ENCODE measurements around the gene BHLHA9.

Gene BHLHA9

GRCh38 chr17:1256699-1257098, 13.5 kb upstream of the BHLHA9 start:
- no peak for DNase-seq

GRCh38 chr17:1260086-1260769, 10.0 kb upstream of the BHLHA9 start:
- no peak for DNase-seq

GRCh38 chr17:1260770-1261161, 9.5 kb upstream of the BHLHA9 start:
- no peak for DNase-seq

- no peak for DNase-seq
Observed at GRCh38 chr17:1264196-1264595, 6.0 kb upstream of the BHLHA9 start.

GRCh38 chr17:1267471-1267943, 2.7 kb upstream of the BHLHA9 start:
- peak; percentile 57 for DNase-seq

GRCh38 chr17:1271030-1271423, 783 bp downstream of the BHLHA9 start:
- no peak for DNase-seq

- DNase-seq = no peak
Observed at GRCh38 chr17:1271441-1271840, 1.2 kb downstream of the BHLHA9 start.

- no peak for DNase-seq
Observed at GRCh38 chr17:1272701-1273100, 2.5 kb downstream of the BHLHA9 start.

GRCh38 chr17:1273492-1274244, 3.4 kb downstream of the BHLHA9 start:
- no peak for DNase-seq

GRCh38 chr17:1274245-1274608, 4.0 kb downstream of the BHLHA9 start:
- no peak for DNase-seq

- no peak for DNase-seq
Observed at GRCh38 chr17:1275205-1275961, 5.1 kb downstream of the BHLHA9 start.

GRCh38 chr17:1275962-1276736, 5.9 kb downstream of the BHLHA9 start:
- peak; percentile 52 for DNase-seq

- no peak for DNase-seq
Observed at GRCh38 chr17:1280652-1281051, 10.4 kb downstream of the BHLHA9 start.

GRCh38 chr17:1286379-1287106, 16.3 kb downstream of the BHLHA9 start:
- no peak for DNase-seq

GRCh38 chr17:1289695-1290094, 19.5 kb downstream of the BHLHA9 start:
- no peak for DNase-seq

GRCh38 chr17:1290676-1291075, 20.4 kb downstream of the BHLHA9 start:
- DNase-seq = no peak

GRCh38 chr17:1294157-1294717, 24.0 kb downstream of the BHLHA9 start:
- no peak for DNase-seq

- no peak for DNase-seq
Observed at GRCh38 chr17:1298606-1299005, 28.4 kb downstream of the BHLHA9 start.

GRCh38 chr17:1299552-1300370, 29.5 kb downstream of the BHLHA9 start:
- DNase-seq = no peak

- no peak for DNase-seq
Observed at GRCh38 chr17:1300371-1300905, 30.2 kb downstream of the BHLHA9 start.

GRCh38 chr17:1301546-1301945, 31.3 kb downstream of the BHLHA9 start:
- DNase-seq = no peak
